Measurements from ENCODE around the gene CALML3. TPM values are rescaled to one million over a fixed set of nuclear protein-coding genes. Genes with fewer than 3 reads are reported as not detected.

CALML3 gene
- total RNA-seq, 1 donor from 2014 or later = not detected

DNA sequence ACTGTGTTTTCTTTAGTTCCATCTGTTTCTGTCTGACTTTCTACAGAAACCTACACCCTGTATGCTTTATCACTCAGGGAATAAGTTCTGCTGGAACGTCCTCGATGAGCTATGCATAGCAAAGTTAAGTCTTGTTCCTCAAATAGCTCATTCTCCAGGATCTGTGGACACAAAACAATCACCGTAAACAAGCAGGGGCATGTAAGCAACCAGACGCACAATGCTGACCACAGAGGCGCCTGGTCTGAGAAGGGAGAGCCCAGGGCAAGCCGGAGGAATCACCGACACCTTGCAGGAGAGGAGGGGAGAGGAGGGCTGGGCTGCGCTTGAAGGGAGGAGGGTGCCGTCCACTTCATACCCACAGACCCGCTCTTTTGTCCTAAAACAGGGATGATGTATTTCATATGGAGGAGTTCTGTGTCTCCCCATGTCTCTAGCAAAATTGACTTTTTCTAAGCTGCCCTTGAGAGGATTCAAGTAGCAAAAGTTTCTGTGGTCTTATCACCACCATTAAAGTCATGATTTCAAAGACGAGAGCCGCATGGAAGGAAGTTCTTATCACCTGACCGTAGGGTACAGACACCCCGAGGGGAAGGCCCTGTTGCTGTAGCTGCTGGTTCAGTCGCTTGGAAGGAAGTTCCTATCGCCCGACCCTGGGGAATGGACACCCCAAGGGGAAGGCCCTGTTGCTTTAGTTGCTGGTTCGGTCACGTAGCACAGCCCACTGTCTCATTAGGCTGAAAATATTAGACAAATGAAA lies 14.3 kb downstream of the CALML3 start:
- no peak for DNase-seq (ENCODE audit: low read depth, low spot score)

- DNase-seq (ENCODE audit: low read depth, low spot score) = no peak
Observed at GRCh38 chr10:5540080-5540479, 15.3 kb downstream of the CALML3 start.

DNA sequence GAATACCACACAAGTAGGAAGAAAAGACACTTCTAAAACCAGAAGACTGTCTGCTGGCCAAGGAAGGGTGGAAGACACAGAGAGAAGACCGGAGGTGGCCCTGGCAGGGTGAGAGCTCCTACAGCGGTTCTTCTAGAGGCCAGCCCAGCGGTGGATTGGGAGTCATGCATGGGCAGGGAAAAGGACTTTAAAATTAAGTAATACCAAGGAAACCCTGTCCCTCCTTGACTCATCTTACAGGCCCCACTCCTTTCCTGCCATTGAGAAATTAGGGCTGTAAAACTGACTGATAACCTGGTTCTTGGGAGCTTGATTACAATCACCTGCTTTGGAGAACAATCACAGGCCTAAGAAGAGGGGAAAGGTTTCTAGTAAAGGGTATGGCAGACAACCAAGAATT lies 16.1 kb downstream of the CALML3 start:
- DNase-seq (ENCODE audit: low read depth, low spot score) = no peak

GRCh38 chr10:5542100-5542499 lies 17.3 kb downstream of the CALML3 start:
- DNase-seq (ENCODE audit: low read depth, low spot score) = no peak

- DNase-seq (ENCODE audit: low read depth, low spot score) = no peak
Observed at GRCh38 chr10:5543623-5544022, 18.9 kb downstream of the CALML3 start.

- DNase-seq (ENCODE audit: low read depth, low spot score) = no peak
Observed at GRCh38 chr10:5544216-5544805, 19.6 kb downstream of the CALML3 start.

DNA sequence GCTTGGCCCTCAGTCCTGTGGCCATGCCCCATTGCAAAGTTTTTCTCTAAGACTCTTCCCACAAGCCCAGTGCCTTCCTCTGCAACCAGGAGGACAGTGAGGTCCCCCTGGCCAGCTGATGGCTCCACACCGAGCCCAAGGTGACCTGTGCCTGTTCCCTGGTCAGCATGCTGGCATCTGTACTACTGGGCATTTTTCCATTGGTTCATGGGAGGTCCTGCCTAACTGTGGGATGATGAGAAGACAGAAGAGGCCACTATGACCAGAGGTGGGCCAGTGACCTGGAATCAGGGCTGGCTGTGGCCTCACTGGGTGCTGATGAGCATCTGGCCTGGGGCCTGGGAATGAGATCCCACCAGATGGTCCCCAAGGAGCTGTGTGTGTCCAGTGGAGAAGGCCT lies 20.2 kb downstream of the CALML3 start:
- no peak for DNase-seq (ENCODE audit: low read depth, low spot score)

DNA sequence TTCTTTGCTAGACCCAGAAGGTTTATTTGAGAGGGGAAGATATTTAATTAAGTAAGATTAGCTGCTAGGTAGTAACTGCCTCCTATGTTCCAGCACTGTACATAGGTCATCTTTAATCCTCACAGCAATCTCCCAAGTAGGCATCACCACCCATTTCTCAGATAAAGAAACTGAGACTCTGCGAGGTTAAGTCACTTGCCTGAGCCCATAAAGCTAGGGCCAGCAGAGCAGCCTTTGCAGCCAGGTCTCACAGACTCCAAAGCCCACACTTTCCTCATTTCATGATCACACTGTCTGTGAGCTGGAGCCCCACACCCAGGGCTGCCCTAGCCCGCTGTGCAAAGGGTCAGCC lies 20.6 kb downstream of the CALML3 start:
- DNase-seq (ENCODE audit: low read depth, low spot score) = no peak

DNA sequence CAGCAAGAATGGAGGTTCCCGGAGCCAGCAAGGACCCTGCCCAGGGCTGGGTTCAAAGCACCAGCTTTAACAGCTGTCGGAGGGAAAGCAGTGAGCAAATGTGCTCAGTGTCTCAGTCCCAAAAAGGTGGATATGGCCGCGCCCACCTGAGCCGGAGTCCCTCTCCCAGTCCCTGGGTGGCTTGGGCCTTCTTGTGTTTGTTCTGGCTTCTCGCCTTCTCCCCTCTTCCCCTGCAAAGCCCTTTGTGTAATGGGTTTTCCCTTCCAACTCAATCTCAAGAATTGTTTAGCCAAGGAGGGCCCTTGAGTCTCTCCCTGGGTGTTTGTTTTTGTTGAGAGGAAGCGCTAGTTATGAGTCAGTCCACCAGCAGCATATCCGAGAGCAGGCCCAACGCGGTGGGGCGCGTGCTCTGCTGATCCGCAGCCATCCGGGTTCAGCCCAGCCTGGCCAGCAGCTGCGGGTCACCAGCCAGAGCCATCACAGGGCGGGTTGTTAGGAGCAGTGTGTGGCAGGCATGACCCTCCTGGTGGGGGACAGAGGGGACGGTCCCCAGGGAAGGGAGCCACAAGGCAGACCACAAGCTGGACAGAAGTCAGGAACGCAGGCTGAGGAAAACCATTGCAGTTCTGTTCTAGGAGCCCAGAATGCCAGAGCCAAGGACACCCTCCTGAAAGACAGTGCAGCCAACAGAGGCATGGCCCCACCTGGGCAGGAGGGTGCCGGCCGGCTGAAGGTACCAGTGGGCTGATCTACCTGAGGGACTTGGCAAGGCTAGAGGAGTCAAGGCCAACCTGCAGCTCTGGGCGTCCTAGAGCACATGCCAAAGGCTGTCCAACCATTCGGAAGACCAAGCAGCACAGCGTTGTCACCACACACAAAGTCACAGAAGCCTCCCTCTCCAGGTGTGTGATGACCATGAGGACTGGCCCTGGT lies 21.3 kb downstream of the CALML3 start:
- DNase-seq (ENCODE audit: low read depth, low spot score) = peak; percentile 66

DNA sequence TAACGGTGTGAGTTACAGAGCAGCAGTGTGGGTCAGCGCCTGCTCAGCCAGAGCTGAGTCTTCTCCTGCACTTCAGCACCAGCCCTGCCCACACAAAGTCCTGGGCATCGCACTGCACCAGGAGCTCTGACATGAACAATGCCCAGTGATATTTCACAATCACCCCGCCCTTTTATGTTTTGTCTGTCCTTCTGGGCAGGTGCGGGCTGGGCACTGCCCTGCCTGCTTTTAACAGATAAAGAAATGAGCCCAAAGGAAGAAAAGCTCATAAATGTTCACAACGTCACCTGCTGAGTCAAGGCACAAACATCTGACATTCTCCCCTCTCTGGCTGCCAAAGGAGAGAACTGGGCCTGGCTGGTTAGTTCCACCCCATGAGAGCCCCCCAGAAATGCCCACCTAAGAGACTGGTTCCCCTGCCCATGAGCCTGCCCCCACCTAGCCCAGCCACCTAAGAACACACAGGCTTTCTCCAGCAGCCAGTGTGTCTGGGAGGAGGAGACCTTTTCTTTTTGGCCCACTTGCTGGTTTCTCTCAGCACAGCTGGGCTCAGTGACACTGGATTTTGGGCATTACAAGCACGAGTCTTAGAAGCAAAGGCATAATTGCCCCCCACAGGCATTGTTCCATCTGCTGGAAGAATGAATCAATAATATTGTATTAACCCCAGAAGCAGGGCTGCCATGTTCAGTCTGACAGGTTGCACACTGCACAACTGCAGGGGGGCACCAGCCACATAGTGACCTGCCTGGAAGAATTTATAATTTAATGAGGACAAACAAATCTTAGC lies 22.3 kb downstream of the CALML3 start:
- no peak for DNase-seq (ENCODE audit: low read depth, low spot score)

- no peak for DNase-seq (ENCODE audit: low read depth, low spot score)
Observed at GRCh38 chr10:5547681-5547930, 22.8 kb downstream of the CALML3 start.

- no peak for DNase-seq (ENCODE audit: low read depth, low spot score)
Observed at GRCh38 chr10:5547931-5548660, 23.3 kb downstream of the CALML3 start.

- no peak for DNase-seq (ENCODE audit: low read depth, low spot score)
Observed at GRCh38 chr10:5549462-5550249, 24.9 kb downstream of the CALML3 start.

DNA sequence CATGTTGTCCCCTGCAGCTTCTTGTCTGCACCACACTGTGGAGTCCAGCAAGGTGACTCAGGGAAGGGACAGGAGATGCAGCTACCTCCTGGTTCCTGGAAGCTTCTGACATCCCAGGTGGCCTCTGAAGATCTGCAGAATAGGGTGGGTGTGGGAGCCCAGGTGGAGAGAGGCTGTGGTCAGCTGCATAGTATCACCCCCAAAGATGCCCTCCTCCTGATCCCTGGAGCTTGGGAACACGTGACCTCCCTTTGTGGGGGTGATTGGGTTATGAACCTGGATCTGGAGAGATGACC lies 25.4 kb downstream of the CALML3 start:
- DNase-seq (ENCODE audit: low read depth, low spot score) = no peak

DNA sequence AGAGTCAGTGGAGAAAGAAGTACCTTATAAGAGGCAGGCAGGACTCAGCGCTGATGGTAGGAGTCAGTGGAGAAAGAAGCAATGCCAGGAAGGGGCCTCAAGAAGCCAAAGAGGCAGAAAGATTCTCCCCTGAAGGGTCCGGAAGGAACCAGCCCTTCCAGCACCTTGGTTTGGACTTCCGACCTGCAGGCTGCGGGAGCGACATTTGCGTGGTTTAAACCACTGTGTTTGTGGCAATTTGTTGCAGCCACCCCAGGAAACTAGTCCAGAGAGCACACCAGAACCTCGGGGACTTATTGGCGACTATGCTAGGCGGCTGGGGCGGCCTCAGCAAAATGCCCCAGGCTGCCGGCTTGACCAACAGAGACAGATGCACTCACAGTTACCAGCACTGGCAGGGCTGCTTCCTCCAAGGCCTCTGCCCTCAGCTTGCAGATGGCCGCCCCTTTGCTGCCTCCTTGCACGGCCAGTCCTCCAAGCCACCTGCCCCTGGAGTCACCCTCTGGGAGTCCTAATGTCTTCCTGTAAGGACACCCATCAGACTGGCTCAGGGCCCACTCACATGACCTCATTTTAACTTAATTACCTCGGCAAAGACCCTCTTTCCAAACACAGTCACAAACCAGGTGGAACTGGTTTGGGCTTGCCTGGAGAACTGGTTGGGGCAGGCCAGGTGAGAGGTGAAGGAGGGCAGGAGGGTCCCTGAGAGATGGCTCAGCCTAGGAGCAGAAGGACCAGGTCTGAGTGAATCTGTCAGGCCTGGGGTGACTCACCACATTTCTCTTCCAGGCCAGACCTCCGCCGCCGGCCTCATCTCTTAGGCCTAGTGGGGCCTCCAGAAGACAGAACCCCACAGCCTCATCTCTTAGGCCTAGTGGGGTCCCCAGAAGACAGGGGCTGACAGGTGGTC lies 26.1 kb downstream of the CALML3 start:
- no peak for DNase-seq (ENCODE audit: low read depth, low spot score)

DNA sequence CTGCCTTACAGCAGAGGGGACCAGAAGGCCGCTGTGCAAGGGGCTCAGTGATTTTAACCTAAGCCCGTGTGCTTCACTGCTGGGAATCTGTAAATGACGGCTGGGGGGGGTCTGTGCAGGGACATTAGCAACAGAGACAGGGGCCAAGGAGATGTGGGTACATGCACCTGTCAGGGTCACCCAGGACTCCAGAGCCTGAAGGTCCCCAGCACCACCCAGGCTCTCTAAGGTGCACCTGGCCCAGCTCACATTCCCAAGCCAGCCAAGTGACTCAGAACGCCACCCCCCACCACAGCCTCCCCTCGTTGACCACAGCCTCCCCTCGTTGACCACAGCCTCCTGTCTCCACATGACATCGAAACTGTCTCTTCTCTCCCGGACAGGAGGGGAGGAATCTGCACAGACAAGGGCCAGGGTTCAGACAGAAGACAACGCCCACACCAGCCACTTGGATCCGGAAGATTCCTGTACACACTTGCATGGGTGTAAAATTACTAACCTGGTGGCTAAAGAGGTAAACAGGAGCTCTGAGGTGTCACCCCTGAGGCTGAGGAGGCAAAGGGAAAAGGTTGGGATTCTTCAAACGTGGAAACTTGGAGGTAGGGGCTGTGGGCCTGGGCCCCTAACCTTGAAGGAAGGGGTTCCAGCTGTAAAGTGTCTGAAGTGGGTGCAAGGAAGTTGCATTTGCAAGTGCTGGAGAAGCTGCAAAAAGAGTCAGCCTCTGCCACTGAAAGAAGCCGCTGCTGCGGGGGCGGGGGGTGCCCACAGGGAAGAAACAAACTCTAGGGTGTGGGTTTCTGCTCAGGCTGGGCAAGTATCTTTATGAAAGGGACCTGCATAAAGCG lies 27.0 kb downstream of the CALML3 start:
- DNase-seq (ENCODE audit: low read depth, low spot score) = no peak

GRCh38 chr10:5552376-5553321 lies 27.9 kb downstream of the CALML3 start:
- DNase-seq (ENCODE audit: low read depth, low spot score) = no peak

All from pulmonary artery endothelial cell (primary cell).